HG03139 (cell line): ENCODE data around the gene PLD6.

ENCODE experiments used
- ATAC-seq: cut with Tn5 transposase; IDR thresholded peaks from one replicate; pipeline ENCODE4 v1.9.1; 2021; ENCODE audit not compliant: unreplicated experiment

Gene PLD6

DNA sequence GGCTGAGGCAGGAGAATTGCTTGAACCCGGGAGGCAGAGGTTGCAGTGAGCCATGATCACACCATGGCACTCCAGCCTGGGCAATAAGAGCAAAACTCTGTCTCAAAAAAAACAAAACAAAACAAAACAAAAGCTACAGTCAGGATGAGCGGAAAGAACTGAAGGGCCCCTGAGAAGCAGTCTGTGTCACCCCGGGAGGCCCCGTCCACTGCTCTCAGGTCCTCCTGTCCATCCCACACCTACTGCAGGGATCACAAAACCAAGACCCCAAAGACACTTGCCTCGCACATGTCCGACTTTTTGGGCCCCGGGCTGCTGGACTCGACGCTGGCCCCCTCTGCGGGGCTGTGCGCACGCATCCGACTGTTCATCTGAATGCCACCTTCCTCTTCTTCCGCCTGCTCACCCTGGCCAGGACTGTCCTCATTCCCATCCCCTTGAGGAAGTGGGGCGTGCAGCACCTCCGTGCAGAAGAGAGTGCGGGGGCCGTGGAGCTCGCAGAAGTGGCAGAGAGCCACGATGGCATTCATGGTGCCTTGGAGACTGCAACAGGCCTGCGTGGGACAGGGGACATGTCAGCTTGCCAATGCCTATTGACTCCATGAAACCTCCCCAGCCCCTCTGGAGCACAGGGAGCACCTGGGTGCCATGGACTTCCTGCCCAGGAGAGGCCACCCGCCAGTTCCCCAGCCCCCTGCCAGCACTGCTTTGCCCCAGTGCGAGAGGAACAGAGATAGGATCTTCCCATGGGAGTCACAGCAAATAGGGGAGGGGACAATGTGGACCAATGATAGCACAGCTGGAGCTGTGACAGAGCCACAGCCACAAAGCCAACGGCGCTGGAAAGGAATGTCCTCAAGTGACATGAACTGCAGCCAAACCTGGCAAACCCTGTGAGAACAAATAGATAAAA, 21.7 kb upstream of the PLD6 start:
- ATAC-seq: no peak

DNA sequence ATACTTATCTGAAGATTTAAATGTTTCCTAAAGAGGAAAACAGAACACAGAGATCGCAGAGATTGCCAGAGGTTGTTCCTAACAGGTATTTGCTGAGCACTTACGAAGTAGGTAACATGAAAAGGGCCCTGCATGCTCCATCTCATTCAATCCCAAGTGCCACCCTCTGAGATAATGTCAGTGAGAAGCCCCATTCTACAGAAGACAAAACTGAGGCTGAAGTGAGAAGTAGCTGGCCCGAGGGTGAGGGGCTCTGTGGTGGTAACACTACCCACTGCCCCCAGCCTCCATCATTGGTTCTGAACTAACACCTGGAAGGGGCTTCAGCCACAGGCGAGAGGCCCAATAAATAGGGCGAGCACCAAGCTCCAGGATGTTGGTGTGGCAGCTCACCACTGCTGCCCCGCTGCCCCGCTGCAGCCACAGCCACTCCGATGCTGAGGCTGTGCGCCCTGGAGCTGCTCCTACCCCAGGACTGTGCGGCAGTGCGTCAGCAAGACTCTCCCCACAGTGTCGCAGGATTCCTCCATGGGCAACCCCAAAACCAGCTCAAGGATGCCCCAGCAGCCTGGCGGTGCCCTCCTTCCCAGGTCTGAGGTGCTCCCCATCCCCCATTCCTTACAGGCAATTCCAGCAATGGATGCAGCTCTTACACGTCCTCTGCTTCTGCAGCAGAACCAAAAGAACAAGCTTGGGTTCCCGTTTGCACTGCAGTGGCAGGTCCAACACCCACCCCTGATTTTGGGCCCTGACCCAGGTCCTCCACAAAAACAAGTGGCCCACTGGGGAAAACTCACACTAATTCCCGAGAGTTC, 20.5 kb upstream of the PLD6 start:
- ATAC-seq: no peak

DNA sequence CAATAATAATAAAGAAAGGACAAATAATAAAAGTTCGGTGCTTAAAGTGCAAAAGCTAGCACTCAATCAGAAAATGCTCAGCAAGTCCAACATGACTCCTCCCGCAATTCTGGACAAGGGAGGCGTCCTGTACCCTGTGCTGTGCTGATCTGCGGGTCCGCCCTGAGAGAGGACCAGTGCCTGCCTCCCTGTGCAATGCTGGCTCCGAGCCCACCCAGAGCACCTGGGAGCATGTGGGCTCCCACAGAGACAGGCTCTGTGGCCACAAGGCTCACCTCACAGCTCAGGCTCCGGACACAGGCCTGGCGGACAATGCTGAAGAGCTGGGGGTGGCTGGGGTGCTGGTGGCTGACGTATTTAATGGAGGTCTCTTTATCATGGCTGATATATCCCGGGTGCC, 19.8 kb upstream of the PLD6 start:
- no peak for ATAC-seq

DNA sequence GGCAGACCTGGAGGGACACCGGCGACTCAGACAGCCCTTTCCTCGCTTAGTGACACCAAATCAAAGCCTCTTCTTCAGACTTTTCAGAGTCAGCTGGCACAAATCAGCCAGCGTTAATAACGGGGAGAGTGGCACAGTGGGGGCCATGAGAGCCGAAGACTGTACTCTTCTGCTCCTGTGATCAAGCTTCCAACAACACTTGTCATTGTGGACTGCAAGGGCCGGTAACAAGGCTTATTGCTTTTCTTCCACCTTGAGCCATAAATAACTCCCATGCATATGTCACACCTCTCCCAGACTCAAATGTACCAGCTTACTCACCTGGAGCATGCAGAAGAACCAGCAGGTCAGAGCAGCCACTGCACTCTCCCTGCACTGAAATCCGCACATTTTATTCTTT, 18.0 kb upstream of the PLD6 start:
- no peak for ATAC-seq

DNA sequence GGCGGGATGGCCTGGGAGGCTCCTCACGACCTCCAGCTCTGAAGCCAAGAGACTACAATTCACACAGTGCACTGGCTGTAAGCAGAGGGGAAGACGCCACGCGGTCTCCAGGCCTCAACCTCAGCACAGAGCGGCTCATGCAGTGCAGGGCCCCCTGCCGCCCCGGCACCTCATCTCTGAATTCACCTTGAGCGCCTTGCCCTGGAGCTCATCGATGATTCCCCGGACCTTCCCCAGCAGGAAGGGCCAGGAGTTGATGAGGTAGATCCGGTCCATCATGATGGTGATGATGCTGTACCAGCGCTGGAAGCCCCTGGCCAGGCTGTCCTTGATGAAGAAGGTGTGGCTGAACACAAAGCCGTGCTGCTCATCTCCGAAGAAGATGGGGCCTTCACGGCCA, 17.6 kb upstream of the PLD6 start:
- no peak for ATAC-seq

DNA sequence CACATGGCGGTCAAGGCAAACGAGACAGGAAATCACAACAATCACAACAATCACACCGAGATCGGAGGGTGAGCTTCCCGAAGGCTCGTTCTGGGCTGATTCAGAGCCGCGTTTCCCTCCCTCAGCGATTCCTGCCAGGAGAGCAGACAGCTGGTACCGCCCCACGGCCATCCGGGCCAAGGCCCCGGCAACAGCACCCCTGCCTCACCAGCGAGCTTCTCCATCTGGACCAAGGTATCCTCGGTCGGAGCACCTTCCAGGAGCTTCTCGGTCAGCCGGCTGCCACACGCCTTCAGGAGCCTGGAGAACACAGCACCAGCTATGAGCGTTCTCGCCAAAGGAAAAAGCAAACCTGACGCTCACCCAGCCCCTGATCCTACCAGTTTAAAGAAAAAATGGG, 15.2 kb upstream of the PLD6 start:
- ATAC-seq: no peak

DNA sequence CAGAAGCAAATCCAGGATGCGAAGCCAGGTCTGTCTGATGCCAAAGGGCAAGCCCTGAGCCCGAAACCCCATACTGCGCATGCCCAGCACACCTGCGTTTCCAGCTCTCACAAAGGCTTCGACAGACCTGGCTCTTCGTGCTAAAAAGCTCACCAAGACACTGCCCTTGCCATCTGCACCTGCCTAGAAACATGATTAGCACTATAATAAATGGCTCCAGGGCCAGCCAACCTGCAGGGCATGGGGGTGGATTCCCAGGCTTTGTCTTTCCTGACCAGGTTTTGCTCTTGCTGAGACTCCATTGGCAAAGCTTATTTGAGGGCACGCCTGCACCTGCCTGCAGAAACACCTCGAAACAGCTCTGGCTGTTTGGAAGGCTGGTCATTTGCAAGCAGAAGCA, 14.4 kb upstream of the PLD6 start:
- ATAC-seq: no peak

DNA sequence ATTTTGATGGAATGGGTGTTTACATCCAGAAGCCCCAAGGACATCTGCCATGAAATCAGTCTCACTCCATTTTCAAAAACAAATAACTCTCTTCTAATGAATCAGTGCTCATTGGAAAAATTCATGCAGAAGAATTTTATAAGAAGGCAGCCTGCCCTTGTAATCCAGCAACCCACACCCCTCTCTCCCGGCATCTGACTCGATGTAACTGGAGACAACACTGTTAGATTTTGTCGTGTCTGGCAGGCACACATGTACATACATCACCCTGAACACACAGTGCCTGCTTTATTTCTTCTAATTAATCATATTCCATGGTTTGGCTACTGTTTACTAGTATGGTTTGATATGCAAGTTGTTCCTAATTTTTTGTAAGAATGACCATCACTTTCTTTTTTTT, 11.9 kb upstream of the PLD6 start:
- no peak for ATAC-seq

DNA sequence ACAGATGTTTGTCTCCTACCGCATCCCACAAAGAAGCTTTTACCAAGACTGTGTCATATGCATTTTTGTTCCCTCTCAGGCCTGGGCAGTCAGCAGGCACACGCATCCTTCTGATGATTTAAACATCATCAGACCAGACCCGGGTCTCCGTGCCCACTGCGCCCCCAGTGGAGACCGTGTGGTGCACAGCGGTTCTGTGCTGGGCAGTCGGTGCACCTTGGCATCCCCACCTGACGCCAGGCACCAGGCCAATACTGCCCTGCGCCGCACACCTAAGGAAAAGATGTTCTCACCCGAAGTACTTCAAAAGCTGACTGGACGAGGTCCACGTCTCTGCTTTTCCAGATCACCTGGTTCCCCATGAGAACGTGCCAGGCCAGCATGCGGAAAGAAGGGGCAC, 10.6 kb upstream of the PLD6 start:
- no peak for ATAC-seq

DNA sequence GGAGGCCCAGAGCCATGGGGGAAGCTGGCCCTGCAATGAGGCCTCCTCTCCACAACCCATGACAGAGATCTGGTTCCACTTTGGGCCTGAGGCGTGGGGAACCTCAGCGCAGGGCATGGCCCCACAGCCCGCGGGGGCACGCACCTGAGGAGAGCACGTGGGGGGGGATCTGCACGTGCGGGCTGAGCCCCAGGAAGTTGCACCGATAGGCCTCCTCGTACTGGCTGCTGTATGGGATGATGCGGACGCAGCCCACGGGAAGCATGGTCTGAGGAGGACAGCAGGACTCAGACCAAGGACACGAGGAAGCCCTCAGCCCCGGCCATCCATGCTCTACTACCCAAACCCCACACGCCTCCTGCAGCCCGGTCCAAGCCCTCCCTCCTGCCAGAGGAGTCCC, 10.1 kb upstream of the PLD6 start:
- no peak for ATAC-seq

DNA sequence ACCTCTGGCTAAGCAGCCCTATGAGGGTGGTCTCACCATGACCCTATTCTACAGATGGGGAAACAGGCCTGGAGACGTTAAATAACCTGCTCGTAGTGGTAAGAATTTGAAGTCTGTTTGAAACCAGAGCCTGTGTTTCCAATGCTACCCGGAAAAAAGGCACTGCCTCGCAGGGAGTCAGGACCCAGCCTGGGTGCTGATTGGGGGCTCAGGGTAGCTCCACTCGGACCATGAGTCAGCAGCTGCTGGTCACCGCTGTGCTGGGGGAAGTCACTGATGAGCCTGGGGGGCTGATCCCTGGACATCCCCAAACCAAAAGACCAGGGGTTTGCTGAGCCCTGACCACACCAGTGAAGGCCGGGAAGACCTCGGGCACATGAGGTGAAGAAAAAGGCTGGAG, 9.4 kb upstream of the PLD6 start:
- no peak for ATAC-seq

DNA sequence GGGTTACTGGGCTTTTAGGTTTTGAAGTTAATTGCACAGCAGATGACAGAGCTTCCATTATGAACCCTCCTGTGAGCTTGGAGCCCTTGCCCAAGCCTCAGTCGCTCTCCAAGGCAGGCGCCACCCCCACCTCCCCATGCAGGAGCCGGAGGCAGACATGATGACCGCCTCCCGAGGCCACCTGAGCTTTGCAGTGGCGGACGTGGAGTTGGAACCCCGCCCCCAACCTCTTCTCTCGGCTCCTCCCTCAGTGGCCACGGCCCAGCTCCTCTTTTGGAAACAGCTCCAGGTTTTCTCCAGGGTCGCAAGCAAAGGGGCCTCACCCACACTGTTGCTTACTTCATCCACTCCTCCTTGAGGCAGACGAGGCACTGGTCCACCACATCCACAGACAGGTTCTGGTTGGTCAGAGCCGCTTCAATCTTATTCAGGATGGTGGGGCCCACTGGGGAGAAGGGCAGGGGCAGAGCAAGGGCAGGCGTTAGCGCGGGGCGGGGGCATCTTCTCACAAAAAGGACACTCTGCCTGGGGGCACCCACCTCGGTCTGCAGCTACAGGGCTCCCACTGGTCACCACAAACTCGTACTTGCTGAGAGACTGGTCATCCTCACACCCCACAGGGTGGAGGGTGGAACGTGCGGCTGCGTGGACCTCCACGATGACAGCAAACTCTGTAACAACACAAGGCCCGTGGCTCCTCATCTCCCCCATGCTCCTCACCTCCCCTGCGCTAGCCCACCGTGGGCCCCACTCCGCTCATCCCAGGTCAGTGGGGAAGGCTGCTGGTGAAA, 8.7 kb upstream of the PLD6 start:
- ATAC-seq: no peak

DNA sequence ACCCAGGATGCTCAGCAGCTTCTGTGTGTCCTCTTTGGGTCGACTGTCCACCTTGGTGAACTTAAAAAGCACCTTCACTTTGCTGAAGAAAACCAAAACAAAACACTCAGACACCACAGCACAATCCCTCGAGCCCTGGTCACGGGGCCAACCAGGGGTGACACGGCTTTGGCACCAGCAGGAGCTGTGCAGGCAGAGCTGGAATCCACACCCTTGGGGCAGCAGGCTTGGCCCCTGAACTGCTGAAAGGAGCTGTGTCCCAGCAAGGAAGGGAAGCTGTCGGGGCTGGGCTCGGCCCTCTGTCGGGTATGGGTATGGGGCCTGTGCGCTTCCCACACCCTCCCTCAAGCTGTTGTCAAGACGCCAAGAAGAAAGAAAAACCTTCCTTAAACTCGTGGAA, 7.6 kb upstream of the PLD6 start:
- no peak for ATAC-seq

DNA sequence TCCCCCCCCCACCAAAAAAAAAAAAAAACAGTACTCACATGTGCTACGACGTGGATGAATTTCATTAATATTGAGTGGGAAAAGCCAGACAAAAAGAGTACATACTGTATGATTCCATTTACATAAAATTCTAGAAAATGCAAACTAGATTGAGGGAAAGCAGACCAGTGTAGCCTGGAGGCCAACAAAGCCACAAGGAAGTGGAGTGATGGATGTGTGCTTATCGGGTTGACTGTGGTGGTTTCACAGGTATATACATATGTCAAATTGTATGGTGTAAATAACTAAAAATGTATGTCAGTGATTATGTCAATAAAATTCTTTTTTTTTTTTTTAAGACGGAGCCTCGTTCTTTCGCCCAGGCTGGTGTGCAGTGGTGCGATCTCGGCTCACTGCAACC, 1.9 kb upstream of the PLD6 start:
- no peak for ATAC-seq

DNA sequence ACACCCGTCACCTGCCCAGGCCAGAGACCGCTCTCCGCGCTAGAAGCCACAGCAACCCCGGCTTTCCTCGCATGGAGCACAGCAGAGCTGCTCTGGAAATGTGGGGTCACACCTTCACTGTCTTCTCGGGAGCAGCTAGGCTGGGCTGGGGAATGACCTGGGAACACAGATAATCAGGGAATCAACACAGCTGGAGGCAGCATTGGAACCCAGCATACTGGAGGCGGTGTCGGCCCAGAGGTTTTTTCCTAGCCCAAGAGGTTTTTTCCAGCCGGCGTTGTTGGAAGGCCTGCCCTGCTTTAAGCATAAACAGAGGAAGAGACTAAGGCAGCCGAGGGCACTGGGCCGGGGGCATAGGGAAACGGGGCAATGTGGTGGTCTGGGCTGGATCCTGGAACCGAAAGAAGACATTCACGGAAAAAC, 791 bp upstream of the PLD6 start:
- peak; percentile 2 for ATAC-seq

DNA sequence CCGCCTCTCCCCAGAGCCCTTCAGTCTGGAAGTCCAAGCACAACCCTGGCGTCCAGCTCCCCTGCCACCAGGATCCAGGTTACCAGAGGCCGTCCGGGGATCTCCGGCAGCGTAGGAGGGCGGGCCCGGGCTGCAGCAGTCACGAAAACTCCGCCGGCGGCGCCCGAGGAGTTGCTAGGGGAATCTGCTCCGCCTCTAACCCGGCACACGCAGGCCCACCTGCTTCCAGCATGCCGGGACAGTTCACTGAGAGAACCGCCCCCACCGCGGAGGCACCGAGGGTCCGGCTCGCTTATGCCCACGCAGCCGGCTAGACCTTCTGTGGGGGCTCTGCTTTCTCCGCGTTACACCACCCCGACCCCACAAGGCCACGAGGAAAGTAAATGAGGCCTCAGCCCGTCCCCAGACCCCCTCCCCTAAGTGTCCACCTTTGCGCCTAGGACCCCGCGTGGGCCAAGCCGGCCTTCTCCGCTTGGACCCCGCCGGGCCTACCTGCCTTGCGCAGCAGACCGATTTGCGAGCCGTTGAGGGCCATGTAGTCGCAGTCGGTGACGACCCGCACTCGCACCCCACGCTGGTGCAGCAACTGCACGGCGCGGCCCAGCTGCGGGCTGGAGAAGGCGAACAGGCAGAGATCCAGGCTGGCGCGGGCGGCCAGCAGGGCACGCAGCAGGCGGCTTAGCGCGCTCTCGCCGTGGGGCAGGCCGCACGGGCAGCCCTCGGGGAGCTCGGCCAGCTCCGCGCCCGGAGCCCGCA, 587 bp downstream of the PLD6 start:
- ATAC-seq: peak; percentile 24

DNA sequence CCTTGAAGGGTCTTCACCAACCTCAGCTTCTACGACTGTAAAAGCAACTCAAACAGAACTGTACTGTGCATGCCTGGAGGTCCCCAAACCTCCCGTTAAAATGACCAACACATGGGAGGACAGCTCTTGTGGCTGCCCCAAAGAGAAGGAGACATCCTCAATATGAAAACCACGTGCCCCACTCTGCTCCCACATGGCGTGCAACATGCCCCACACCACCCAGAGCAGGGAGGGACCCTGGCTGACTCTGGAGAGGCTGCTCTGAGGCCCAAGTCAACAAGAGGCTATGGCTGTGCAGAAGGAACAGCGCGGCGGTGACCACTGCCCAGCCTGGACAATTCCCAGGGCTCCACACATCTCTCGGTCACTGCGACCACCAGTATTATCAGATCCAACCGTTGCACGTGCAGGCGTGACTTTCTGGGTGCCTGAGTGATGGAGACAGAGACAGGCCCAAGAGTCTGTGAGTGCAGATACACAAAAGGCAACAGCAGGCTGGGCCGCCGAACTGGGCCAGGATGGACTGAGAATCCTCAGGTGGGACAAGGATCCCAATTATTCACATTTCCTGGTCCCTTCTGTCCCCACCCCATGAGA, 1.4 kb downstream of the PLD6 start:
- ATAC-seq: no peak

DNA sequence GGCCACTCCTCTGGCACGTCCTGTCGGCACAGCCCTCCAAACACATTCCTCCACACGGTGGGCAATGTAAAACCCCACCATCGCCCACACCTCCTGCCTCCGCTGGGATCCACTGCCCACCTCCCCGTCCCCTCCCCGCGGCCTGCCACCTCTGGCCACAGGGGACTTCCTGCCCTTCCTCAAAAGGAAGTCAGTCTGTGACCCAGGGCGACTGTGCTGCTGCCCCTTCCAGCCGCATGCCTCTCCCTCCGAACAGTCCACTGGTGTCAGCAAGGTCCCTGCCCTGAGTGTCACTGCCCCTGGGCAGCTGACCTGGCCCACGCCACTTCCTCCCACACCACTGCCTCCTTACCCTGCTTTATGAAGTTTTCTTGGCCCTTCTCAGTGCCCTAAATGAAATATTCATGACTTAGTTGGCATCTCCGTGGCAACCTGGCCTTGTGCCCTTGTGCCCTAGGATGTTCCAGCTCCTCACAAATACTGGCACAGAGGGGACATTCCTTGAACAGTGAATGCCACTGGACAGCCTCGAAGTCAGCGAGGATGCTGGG, 2.0 kb downstream of the PLD6 start:
- ATAC-seq: no peak

DNA sequence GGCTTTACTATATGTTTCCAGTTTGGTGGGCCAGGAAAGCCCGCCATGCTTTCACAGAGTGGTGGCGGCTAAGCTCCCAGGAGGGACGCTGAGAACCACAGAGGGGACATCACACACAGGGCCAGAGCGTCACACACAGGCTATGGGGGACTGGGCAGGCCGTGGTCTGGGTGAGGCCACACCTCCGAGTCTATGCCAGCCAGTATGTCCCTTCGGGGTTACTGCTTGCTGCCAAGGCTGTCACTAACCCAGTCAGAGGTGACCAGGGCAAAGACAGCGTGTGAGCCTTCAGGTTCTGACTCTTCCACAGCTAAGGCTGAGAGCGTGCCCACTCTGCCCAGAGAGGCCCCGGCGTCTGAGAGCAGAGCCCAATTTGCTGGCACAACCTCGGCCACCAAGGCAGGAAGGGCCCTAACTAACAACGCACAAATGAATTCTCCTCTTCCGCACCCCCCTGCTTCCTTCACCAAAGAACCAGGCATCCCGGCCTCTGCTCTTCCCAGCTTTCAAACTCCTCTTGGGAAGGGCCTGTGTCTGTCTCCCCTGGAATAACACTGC, 2.9 kb downstream of the PLD6 start:
- no peak for ATAC-seq

DNA sequence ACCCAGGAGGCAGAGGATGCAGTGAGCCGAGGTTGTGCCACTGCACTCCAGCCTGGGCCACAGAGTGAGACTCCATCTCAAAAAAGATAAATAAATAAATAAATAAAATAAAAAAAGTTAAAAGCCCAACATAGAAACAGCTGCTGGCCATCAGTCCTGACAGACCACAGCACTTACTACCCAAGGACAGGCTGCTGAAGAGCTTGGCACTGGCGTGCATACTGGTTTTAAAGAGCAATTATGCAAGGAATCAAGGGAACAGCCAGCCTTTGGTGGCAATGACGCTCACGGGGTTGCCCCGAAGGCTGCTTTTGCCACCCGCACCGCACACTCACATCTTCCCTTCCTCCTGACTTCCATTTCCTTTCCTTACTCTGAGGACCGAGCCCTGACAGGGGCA, 4.2 kb downstream of the PLD6 start:
- no peak for ATAC-seq
